Measurements from ENCODE around the gene KCNQ2.

Gene KCNQ2

DNA sequence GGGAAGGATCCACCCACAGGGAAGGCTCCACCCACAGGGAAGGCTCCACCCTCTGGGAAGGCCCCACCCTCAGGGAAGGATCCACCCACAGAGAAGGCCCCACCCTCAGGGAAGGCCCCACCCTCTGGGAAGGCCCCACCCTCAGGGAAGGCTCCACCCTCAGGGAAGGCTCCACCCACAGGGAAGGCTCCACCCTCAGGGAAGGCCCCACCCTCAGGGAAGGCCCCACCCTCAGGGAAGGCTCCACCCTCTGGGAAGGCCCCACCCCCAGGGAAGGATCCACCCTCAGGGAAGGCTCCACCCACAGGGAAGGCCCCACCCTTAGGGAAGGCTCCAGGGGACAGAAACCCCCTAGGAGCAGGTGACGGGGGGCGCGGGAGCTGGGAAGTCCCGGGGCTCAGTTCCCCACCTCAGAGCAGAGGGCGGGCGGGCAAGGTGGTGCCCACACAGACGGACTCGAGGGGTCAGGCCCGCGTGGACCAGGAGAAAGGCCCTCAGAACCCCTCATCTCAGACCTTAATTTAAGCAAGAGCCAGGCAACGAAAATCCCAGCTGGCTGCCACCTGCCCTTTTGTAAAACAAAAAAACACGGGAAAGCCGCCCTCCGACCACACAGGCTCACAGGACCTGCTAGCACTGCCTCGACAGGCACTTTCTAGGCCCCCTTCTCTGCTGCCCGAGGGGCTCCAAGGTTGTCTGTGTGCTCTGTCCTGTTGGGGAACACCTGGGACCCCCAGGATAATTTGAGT is 39.7 kb downstream of the KCNQ2 start:
- peak; percentile 21 for DNase-seq

DNA sequence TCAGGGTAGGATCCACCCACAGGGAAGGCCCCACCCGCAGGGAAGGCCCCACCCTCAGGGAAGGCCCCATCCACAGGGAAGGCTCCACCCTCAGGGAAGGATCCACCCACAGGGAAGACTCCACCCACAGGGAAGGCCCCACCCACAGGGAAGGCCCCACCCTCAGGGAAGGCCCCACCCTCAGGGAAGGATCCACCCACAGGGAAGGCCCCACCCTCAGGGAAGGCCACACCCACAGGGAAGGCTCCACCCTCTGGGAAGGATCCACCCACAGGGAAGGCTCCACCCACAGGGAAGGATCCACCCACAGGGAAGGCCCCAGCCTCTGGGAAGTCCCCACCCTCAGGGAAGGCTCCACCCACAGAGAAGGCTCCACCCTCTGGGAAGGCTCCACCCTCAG is 40.5 kb downstream of the KCNQ2 start:
- no peak for DNase-seq

DNA sequence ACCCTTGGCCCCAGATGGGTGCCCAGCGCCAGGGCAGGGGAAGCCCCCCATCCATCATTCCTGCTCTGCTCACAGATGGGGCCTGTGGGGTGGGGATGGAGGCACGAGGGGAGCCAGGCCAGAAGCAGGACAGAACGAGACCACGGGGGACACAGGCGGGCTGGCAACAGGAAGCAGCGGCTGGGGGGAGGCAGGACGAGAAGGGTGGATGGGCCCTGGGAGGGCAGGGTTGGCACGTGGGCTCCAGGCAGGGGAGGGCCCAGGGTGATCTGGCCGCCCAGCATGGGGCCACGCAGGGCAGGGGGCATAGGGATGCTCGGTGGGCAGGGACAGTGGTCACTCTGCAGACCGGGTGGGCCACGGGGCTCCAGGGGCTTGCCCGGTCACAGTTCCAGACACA is 41.6 kb downstream of the KCNQ2 start:
- DNase-seq, result no peak

DNA sequence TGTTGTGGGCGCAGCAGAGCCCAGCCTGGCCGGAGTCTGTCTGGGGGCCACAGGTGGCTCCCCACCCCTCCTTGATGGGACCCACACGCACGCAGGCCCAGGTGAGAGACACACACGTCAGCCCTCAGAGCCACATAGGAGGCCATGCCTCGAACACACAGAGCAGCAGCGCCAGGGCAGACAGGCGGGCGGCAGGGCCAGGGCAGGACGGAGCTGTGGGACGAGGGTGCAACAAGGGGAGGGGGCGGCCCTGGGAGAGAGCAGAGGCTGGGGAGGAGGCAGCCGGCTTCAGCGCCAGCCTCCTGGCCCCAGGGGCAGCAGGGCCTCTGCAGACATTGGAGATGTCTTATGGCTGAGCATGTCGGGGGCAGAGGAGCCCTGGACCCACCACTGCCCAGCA is 42.5 kb downstream of the KCNQ2 start:
- no peak for DNase-seq

DNA sequence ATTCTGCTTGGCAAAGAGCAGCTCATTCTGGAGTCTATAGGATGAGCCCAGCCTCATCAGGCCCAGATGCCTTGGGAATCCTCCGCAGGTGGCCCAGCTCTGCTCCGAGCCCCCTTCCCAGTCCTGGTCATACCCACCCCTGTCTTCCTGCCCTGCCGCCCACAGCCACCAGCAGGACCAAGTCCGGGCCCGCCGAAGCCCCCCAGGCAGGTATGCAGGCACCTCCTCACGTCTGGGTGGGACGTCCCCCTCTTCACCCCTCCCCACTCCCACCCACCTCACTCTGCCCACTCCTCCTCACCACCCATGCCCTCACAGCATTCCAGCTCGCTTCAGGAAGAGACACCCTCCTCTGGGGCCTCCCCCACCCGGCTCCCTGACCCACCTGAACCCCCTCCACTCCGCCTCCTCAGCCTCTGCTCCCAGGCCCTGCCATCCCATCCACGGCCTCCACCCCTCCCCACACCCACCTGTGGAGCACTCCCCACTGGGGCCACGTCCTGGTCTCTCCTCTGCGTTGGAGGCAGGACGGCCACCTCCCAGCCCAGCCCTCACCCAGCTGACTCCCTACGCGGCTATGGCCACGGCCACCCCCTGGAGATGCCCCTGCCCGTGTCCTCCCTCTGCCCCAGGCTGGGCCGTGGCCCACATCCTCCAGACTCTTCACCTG is 43.4 kb downstream of the KCNQ2 start:
- DNase-seq, result no peak

DNA sequence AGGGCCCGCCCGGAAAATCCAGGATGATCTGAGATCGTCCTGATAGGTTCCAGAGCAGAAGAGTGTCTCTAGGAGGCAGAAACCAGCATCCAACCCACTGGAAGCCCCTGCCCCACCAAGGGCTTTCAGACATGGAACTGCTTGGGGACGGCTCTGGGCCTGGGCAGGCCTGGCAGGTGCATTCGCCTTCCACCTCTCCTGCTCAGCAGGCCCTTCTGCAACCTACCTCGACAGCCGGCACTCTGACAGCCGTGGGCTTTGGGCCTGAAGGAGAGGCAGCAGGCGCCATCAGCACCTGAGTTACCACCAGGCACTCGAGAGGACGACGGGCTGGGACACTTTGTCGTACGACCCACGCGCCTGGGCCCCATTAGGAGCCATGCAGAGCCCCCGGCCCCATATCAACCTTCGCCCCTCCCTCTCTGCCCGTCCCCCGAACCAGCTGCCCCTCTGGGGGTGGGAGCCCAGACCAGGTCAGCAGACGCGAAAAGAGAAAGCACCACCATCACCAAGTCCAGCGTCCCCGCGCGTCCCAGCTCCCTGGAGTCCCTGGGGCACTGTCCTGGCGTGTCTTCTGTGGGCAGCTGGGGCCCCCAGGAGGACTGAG is 44.6 kb downstream of the KCNQ2 start:
- DNase-seq, result no peak

DNA sequence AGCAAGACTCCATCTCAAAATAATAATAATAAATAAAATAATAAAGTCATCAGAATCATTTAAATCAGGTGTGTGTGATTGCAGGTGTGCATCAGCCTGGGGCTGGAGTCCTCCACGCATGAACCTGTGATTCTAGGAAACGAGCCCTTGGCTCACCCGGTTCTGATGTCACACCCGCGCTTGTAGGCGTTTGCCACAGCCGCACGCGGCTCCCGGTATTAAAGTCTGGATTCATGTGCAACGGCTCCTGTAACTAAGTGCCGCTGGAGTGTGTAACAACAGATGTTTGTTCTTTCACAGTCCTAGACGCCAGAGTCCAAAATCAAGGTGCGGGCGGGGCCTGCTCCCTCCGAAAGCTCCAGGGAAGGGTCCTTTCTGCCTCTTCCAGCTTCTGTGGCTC is 45.2 kb downstream of the KCNQ2 start:
- no peak for DNase-seq

DNA sequence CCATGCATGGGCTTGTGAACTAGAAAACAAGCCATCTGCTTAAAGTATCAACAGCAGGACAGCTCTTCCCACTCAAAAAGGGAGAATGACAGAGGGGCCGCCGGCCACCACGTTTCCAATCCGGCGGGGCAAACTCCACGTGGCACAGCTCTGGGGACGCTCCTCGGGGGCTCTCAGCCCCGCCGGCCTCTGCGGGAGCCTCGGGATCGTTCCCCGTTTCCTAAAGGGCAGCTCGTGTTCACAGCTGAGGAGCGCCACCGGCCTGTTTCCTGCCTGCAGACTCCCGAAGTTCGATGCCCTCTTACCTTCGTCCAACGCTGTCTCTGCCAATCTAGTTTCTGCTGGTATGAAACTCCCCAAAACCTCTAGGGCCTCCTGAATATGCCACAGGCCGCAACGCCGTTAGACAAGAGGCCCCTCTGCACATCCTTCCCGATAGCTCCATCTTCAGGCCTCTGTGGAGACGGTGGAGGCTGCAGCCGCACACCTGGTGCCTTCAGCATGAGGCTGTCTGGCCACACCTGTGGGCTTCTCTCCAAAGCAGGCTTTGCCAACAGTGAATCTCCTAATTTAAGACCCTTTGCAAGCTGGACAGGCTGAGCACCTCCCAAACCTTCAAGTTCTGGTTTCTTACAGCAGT is 46.5 kb downstream of the KCNQ2 start:
- no peak for DNase-seq

DNA sequence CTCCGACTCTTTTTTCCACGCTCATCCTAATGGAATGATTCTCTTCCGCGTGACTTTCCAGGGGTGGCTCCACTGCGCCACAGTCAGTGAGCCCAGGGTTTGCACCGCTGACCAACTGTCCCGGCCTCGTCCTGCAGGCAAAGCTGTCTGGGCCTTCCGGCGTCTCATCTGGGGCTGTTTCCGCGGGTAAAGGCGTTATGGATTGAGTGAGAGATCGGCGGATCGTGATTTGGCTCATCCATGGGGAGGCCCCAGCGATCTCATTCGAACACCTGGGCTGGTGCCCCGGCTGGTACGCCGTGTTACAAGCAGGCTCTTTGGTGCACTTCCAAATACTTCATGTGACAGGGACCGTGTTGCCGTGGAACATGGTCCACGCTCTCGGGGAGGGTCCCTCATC is 47.8 kb downstream of the KCNQ2 start:
- no peak for DNase-seq

DNA sequence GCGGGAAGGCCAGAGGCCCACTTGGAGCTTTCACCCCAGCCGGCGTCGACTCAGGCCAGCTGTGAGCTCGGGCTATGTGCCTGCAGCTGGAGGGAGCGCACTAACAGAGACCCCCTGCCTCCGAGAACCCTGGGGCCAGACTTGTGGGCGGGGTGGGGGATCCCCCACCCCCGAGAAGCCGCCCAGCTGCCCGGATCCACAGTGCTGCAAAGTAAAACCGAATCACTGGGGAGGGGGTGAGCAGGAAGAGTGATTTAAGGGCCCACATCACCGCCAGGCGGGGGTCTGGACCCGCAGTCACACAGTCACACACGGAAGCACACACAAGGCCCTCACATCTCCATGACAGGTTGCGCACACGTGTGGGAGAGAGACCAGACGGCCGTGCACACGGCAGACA is 48.7 kb downstream of the KCNQ2 start:
- no peak for DNase-seq

DNA sequence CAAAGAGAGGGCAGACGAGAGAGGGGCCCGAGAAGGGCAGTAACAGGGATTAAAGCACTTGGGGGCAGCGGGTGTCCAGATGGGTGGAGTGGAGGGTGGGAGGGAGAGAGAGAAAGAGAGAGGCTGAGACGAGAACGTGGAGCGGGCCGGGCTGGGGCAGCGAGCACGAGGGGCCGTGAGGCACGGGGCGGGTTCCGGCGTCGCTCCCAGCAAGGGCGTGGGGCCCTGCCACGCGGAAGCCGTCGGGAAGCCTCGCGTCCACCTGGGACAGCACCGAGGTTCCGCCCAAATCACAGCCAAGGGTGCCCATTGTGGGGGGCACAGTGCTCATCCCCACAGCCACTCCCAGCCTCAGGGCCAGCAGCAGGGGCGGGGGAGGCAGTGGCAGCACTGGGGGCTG is 49.8 kb downstream of the KCNQ2 start:
- DNase-seq, result no peak

DNA sequence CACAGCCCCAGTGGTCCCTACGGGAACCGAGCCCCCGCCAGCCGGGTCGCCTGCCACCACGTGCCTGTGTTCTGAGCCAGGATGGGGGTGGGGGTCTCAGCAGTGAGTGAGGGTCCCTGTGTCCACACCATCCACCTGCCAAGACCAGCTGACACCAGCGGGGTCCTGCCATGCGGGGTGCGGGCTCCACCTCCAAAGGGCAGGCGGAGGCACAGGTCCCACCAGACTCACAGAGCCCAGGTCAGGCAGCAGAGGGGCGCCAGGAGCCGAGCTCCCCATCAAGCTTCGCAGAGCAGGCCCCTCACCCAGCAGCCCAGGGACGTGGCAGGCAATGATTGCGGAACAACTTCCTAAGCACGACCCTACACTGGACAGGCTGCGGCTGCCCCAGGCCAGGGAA is 50.5 kb downstream of the KCNQ2 start:
- no peak for DNase-seq

DNA sequence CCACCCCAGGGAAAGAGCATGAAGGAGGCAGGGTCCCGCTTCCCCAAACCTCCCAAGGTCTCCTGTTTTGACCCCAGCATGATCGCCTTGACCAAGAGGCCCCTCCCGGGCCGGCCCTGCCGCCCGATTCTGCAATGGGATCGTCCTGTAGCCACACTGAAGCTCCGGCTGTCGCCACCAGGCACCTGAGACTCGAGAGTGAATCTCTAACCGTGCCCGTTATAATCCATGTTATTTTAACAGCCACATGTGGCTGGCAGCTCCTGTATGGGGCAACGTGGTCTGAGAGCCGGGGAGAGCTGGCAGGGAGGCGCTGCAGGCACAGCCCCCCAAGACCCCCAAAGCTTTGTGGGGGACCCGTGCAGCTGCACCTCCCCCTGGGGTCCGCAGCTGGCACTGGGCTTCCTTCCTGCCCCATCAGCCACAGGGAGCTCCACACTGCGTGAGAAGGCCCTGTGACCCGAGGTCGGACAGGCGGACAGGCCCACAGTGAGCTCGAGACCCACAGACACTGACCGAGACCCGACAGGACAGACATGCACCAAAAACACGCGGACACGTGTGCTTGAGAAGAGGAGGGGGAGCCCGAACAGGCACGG is 51.3 kb downstream of the KCNQ2 start:
- DNase-seq, result no peak

DNA sequence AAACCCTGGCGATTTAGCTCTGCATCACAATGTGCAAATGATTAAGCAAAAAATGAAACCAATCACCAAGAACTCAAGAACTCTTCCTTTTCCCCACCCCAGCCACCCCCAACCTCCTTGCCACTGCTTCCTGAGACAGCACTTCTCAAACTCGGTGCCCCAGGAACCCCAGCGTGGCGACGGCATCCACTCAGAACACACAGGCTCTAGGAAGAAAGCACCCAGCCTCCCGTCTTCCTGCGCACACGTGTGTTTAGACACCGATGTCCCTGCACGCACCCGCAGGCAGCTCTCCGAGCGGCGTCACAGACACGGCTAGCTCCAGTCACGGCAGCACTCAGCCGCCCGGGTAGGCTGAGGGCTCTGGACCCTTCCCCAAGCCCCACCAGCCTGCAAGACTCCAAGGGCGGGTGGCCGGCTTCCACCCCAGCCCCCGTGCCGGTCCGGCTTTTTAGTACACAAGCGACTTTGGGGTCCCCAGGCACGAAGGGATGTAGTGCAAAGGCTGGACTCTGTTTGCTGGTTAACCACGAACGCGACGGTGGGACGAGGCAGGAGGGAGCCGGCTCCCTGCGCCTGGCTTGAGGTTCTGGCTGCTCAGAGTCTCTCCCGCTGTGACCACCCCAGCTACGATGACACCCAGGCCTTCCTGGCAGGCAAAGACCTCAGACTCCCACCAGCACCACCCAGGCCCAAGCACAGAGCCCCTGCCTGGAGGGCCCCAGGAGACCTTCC is 51.9 kb downstream of the KCNQ2 start:
- DNase-seq, result no peak

DNA sequence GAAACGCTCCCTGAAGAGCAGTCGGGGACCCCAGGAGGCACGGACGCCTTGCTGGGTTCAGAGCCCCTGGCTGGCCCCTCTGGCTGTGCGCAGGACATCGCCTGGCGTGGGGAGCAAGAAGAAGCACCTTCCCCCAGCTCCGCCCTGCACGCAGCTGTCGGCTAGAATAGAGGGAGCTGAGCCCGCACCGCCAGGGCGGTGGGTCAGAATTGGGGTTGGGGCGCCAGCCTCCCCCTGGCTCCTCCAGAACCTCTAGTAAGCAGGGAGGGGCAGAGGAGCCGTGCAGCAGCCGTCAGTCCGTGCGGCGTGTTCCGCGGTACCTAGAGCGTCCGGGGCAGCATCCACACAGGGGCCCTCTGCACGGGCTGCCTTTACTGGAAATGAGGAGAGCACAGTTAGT is 53.2 kb downstream of the KCNQ2 start:
- no peak for DNase-seq

DNA sequence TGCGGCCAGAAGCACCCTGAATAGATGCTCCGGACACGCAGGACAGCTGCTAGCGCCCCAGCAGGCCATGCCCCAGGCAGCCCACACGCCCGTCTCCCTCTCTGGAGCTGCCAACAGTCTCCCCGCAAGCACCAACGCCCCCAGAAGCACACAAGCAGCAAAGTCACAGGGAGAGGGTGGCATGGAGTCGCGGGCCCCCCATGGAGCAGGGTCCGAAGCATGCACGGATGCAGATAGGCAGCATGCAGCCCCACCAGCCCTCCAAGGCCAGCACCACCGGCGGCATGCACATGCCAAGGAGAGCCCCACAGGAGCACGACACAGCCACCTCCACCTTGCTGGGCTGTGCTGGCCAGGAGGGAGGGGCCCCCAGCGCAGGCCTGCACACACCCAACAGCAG is 53.8 kb downstream of the KCNQ2 start:
- no peak for DNase-seq

DNA sequence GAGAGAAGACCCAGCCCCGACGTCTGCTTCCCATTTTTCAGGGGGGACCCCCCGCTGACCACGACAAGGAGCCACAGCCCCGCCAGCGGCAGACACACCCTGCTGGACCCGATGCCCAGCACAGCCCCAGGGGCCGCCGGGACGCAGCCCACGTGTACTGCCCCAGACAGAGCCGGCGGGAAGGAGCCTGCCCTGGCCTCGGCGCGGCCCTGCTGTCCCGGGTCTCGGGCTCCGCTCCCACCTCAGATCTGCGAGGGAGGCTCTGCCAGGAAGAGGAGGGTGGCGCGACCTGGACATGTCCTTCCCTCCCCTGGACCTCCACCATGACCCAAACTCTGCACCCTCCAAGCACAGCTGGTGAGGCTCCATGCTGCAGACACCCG is 54.7 kb downstream of the KCNQ2 start:
- DNase-seq, result no peak

DNA sequence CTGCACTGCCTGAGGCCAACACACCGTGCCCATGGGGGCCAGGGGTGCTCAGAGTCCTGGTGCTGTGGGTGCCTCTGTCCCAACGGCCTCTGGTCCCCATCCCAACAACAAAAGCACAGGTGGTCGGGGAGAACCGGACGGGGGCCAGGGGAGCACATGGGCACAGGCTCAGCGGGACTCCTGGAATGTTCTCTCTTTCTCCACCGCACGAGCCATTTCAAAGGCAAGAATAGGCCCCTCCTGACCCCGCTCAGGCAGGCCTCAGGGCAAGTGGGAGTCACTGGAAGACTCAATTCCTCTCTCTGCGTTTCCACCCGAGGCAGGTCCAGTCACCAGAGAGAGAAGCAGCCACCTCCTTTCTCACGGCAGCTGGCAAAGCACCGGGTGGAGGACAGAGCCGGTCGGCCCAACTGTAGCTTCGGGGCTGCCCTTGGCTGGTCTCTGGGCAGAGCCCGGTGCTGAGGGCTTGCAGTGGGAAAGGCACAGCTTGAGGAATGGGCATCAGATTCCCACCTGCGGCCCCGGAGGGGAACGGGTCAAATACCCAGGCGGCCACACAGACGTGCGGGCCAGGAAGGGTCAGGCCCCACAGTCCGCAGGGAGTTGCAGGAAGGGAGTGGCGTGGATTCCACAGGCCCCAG is 55.2 kb downstream of the KCNQ2 start:
- DNase-seq, result no peak

DNA sequence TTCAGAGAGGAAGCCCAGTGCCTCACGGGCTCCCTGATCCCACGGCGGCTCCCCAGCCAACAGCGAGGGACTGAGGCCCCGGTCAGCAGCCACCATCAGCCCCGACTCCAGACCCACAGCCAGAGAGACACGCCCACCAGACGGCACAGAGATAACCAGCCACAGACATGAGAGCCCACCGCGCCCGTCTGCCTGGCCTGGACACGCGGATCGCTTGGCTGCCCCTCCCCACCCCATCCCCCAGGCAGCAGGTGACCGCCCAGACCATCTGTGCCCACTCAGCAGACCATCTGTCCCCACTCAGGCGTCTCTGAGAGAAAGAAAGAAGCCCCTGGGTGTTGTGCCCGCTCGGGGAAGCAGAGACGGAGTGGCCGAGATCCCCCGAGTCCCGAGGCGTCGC is 55.8 kb downstream of the KCNQ2 start:
- peak; percentile 50 for DNase-seq

DNA sequence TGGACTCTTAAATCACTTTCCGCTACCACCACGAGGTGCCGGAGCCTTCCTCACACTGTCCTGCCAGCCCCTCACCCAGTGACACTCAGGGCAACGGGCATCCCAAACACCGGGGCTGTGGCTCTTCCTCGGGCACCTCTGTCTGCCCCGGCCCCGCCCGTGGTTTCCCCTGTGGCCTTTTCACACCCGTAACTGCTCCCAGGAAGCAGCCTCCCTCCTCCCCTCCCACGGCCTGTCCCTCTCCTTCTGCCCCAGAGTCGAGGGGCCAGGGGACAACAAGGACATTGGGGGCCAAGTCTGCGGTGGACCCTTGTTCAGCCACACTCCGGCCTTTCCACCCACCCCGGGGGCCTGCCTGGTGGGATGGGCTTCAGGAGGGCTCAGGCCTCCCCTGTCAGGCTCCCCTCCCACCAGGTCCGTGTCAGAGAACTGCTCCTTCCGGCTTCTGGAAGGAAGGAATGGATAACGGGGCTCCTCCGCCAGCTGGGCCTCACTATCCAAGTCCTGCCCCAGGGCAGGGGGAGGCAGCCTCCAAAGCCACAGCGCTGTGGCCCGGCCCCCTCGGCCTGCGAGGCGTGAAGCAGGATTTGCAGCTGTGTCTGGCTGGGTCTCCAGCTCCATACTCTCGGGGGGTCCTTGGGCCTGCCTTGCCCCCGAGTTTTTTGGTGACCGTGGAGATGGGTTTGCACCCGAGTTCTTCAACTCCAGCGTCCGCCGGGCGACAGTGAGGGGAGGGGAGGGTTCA is 56.6 kb downstream of the KCNQ2 start:
- DNase-seq, result no peak

DNA sequence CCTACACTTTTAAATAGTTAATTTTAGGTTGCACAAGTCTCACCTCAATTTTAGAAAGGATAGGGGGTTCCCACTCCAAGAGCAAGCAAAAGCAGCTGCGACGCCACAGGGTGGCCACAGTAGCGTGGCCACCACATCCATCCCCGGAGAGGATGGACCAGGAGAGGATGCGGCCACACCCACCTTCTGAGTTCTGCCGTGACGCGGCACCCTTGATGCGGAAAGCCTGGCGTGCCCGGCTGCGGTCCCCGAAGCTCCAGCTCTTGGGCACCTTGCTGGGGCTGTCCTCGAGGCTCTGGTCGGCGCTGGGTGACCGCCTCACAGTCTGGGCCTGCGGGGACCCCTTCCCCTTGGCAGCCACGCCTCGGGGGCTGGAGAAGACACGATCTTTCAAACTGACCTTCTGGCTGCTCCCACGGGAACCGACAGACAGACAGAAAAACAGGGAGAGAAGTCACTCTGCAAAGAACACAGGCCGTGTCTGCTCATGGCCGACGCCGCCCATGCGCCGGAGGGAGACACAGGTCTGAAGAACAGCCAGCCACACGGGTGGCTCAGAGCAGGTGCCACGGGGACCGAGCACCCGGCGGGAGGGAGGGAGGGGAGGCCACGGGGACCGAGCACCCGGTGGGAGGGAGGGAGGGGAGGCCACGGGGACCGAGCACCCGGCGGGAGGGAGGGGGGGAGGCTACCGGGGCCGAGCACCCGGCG is 57.6 kb downstream of the KCNQ2 start:
- DNase-seq, result no peak

Measured in NCI-H2171 treated with DMSO at 0.1 percent for 48 hours (cell line).